SIG-M5 treated with dmso at 0.1 percent for 504 hours (cell line): Measurements from ENCODE around the gene DECR2.
A peak's percentile ranks its signal among the peaks of the same experiment; 100 is the strongest.
"Not testable (repeated sequence)": the region's sequence is repeated elsewhere in the genome, so short reads cannot be mapped to it uniquely, and the experiment has no call there.

ENCODE experiments used
- DNase-seq: peaks from one replicate; lab custom pipeline; 2025; ENCODE audit not compliant: unreplicated experiment; lab: John Stamatoyannopoulos, UW

Gene DECR2

GRCh38 chr16:378821-379182 is 22.9 kb upstream of the DECR2 start:
- DNase-seq, result no peak

- no peak for DNase-seq
Observed at GRCh38 chr16:379183-379960, 22.3 kb upstream of the DECR2 start.

GRCh38 chr16:379961-380761 is 21.5 kb upstream of the DECR2 start:
- DNase-seq, result no peak

GRCh38 chr16:380762-381011 is 21.0 kb upstream of the DECR2 start:
- DNase-seq, result no peak

- no peak for DNase-seq
Observed at GRCh38 chr16:381012-381788, 20.5 kb upstream of the DECR2 start.

GRCh38 chr16:381789-382717 is 19.6 kb upstream of the DECR2 start, which contains the start of gene PGAP6:
Gene PGAP6, minus strand, starts transcription at chr16:381978. Its CDS starts 157 bp downstream, at chr16:381821.
- DNase-seq, result peak; percentile 41

- DNase-seq, result no peak
Observed at GRCh38 chr16:383326-384051, 18.2 kb upstream of the DECR2 start.

GRCh38 chr16:386641-387156 is 15.0 kb upstream of the DECR2 start:
- no peak for DNase-seq

GRCh38 chr16:387761-388666 is 13.7 kb upstream of the DECR2 start:
- DNase-seq, result not testable (repeated sequence)

GRCh38 chr16:389352-389751 is 12.3 kb upstream of the DECR2 start:
- DNase-seq, result no peak

- DNase-seq, result peak; percentile 46
Observed at GRCh38 chr16:391885-392335, 9.8 kb upstream of the DECR2 start.

GRCh38 chr16:392450-393030 is 9.1 kb upstream of the DECR2 start:
- DNase-seq, result peak; percentile 79

- no peak for DNase-seq
Observed at GRCh38 chr16:396199-396598, 5.5 kb upstream of the DECR2 start.

- peak; percentile 52 for DNase-seq
Observed at GRCh38 chr16:396605-397004, 5.1 kb upstream of the DECR2 start.

GRCh38 chr16:397135-397661 is 4.5 kb upstream of the DECR2 start, which contains the start of gene NME4:
Gene NME4, plus strand, starts transcription at chr16:397199. Its CDS starts 24 bp downstream, at chr16:397223.
- DNase-seq, result peak; percentile 23

- peak; percentile 70 for DNase-seq
Observed at GRCh38 chr16:397736-398332, 3.9 kb upstream of the DECR2 start.

- no peak for DNase-seq
Observed at GRCh38 chr16:398561-399339, 2.9 kb upstream of the DECR2 start.
